Stomach (tissue), 4 donors: ENCODE results near the gene ATXN3.

ENCODE experiments used
- EP300 ChIP-seq: sonication (generic); formaldehyde crosslinking; IDR thresholded peaks from one replicate; pipeline ENCODE4 v1.6.1; 2017; ENCODE audit warnings: antibody characterized with exemption
- POLR2AphosphoS5 ChIP-seq, 3 donors: sonication (generic); formaldehyde crosslinking; IDR thresholded peaks; one replicate each; pipeline ENCODE4 v1.6.1; 2016; ENCODE audit warnings: antibody characterized with exemption in 3 of 3
- TF ChIP-seq, protein P1 (sequence below), 7 experiments: fragments of 450-650 bp in 4 of 7; fragments of 200-600 bp in 3 of 7; sonication (generic) in 3 of 7; IDR thresholded peaks; one replicate each; pipeline ENCODE4 v1.5.1; 2016 to 2019; ENCODE audit warnings: antibody characterized with exemption in 7 of 7, control low read depth in 2 of 7, mild to moderate bottlenecking in 1 of 7

DNA sequence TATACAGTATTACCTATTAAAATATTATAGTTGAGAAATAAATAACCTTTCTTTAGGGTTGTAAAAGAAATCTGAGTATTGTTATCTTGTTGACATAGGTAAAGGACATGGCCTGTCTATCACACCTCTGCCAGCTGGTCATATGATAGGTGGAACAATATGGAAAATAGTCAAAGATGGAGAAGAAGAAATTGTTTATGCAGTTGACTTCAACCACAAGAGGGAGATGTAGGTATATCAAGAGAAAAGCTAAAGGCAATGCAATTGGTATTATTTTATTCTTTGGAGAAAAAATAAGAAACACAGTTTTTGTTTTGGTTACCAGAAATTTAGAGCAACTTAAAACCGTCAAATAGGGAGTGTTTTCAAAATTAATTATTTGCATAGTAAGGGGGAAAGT is 28.9 kb upstream of the ATXN3 start:
- TF ChIP-seq, protein P1, sequence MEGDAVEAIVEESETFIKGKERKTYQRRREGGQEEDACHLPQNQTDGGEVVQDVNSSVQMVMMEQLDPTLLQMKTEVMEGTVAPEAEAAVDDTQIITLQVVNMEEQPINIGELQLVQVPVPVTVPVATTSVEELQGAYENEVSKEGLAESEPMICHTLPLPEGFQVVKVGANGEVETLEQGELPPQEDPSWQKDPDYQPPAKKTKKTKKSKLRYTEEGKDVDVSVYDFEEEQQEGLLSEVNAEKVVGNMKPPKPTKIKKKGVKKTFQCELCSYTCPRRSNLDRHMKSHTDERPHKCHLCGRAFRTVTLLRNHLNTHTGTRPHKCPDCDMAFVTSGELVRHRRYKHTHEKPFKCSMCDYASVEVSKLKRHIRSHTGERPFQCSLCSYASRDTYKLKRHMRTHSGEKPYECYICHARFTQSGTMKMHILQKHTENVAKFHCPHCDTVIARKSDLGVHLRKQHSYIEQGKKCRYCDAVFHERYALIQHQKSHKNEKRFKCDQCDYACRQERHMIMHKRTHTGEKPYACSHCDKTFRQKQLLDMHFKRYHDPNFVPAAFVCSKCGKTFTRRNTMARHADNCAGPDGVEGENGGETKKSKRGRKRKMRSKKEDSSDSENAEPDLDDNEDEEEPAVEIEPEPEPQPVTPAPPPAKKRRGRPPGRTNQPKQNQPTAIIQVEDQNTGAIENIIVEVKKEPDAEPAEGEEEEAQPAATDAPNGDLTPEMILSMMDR (IDR thresholded peaks at IDR 0.05), result peak in 4 of 7 experiments; percentile 13 to 41 (median 30)
- no peak for TF ChIP-seq EP300
- TF ChIP-seq POLR2AphosphoS5 (IDR thresholded peaks at IDR 0.05), result no peak
